H1 (cell line): ENCODE data around the gene NRXN3. TPM values are rescaled to one million over a fixed set of nuclear protein-coding genes. Genes with fewer than 3 reads are reported as not detected.

Source experiments
- CBX5 ChIP-seq: fragments of 300-800, 300-1000 bp; sonication (generic); IDR thresholded peaks from 2 replicates; pipeline ENCODE4 v1.7.1; 2016; ENCODE audit warnings: antibody characterized with exemption, low read length, low read depth
- HDAC6 ChIP-seq: IDR thresholded peaks from one replicate; pipeline ENCODE4 v1.7.1; 2012; ENCODE audit warnings: low read depth, mild to moderate bottlenecking, inconsistent platforms, low read length, moderate library complexity
- JUND ChIP-seq: IDR thresholded peaks from 2 replicates; pipeline ENCODE4 v1.6.1; 2011; ENCODE audit warnings: mild to moderate bottlenecking, improper control_type of control experiment, low read length
- RXRA ChIP-seq: IDR thresholded peaks from 2 replicates; pipeline ENCODE4 v1.6.1; 2011; ENCODE audit warnings: low read depth, mild to moderate bottlenecking, low read length, moderate library complexity; ENCODE audit not compliant: insufficient read depth
- SIN3A ChIP-seq, 2 experiments: IDR thresholded peaks in 1 of 2; conservative IDR thresholded peaks in 1 of 2; 2 replicates each; pipeline ENCODE4 v1.6.1; 2011 to 2012; ENCODE audit warnings: low read length in 2 of 2, improper control_type of control experiment in 1 of 2, low read depth in 1 of 2, mild to moderate bottlenecking in 1 of 2
- polyA plus RNA-seq, 7 experiments: library from polyadenylated mRNA; depleted of rRNA in 3 of 7; stranded (reverse) in 5 of 7; unstranded in 2 of 7; fragments of >200 nt in 5 of 7; fragments of 200-250 nt in 2 of 7; gene quantifications; 1 replicate in 5 of 7; 2 replicates in 1 of 7; 4 replicates in 1 of 7; pipeline versions ENCODE4 v1.2.1 to v1.2.3, GENCODE V29; 2011 to 2013; ENCODE audit warnings: missing spikeins in 2 of 7, mixed read lengths in 2 of 7
- total RNA-seq: library from RNA; stranded (reverse); fragmentation: NEBNext Ultra II Directional; extraction: Animal tissue kit (Norgen Biotek cat#: 25700); gene quantifications from 2 replicates; pipeline ENCODE4 v1.2.1, GENCODE V29; 2021

The NRXN3 gene
- total and polyA plus RNA-seq, 2 of the 8 experiments (the other 6 are each of a cell fraction or from before 2014, with no cell fraction given): 2.6 to 4.1 TPM

GRCh38 chr14:78512021-78512420, 341.8 kb downstream of the NRXN3 start (continued):
- no peak for TF ChIP-seq CBX5
- TF ChIP-seq SIN3A (conservative IDR thresholded peaks at IDR 0.05 in 1 of 2, IDR thresholded peaks at IDR 0.05 in 1 of 2; ENCODE audit: low read depth in 1 of 2, low read length in 2 of 2): no peak
- no peak for TF ChIP-seq RXRA
- no peak for TF ChIP-seq HDAC6
- TF ChIP-seq JUND: no peak
